Mesendoderm (in vitro differentiated cells): ENCODE measurements around the gene MRPS35.

Source experiments
- DNase-seq: peaks from one replicate; pipeline ENCODE4 v3.0.0; 2013
- H2AK5ac ChIP-seq: 2 replicates; pipeline ENCODE4 v1.6.1; 2013; ENCODE audit warnings: low read length, inconsistent platforms
- H2BK120ac ChIP-seq: 2 replicates; pipeline ENCODE4 v1.6.1; 2013; ENCODE audit warnings: low read depth, mild to moderate bottlenecking, low read length, moderate library complexity, mixed read lengths
- H2BK15ac ChIP-seq: replicated peaks from 2 replicates; pipeline ENCODE4 v1.6.1; 2013; ENCODE audit warnings: low read depth, mild to moderate bottlenecking, moderate library complexity
- H2BK5ac ChIP-seq: 2 replicates; pipeline ENCODE4 v1.6.1; 2013; ENCODE audit warnings: low read length, inconsistent platforms
- H3K18ac ChIP-seq: 2 replicates; pipeline ENCODE4 v1.6.1; 2013; ENCODE audit warnings: mild to moderate bottlenecking, low read length, mixed read lengths
- H3K23ac ChIP-seq: one replicate; pipeline ENCODE4 v1.6.1; 2013; ENCODE audit warnings: low read length
- H3K27ac ChIP-seq: 2 replicates; pipeline ENCODE4 v1.5.1; 2013; ENCODE audit warnings: low read depth, mild to moderate bottlenecking, inconsistent platforms, low read length, moderate library complexity
- H3K27me3 ChIP-seq: 2 replicates; pipeline ENCODE4 v1.6.1; 2013; ENCODE audit warnings: low read length, control low read depth, mild to moderate bottlenecking, inconsistent platforms; ENCODE audit not compliant: insufficient read depth, poor library complexity
- H3K36me3 ChIP-seq: 2 replicates; pipeline ENCODE4 v1.6.1; 2013; ENCODE audit warnings: low read length, inconsistent platforms; ENCODE audit not compliant: control insufficient read depth, insufficient read depth
- H3K4ac ChIP-seq: one replicate; pipeline ENCODE4 v1.6.1; 2013; ENCODE audit warnings: low read depth, mild to moderate bottlenecking, low read length, moderate library complexity
- H3K4me1 ChIP-seq: 2 replicates; pipeline ENCODE4 v1.6.1; 2013; ENCODE audit warnings: low read depth, low read length, inconsistent platforms; ENCODE audit not compliant: control insufficient read depth
- H3K4me2 ChIP-seq: 2 replicates; pipeline ENCODE4 v1.6.1; 2013; ENCODE audit warnings: low read length
- H3K4me3 ChIP-seq: 2 replicates; pipeline ENCODE4 v1.5.1; 2013; ENCODE audit warnings: mild to moderate bottlenecking, low read length
- H3K56ac ChIP-seq: one replicate; pipeline ENCODE4 v1.6.1; 2013; ENCODE audit warnings: low read length
- H3K79me1 ChIP-seq: 2 replicates; pipeline ENCODE4 v1.6.1; 2013; ENCODE audit warnings: low read length, inconsistent platforms
- H3K79me2 ChIP-seq: 2 replicates; pipeline ENCODE4 v1.6.1; 2013; ENCODE audit warnings: mild to moderate bottlenecking, low read length; ENCODE audit not compliant: control insufficient read depth, insufficient read depth
- H3K9ac ChIP-seq: 2 replicates; pipeline ENCODE4 v1.6.1; 2013; ENCODE audit warnings: low read length, inconsistent platforms
- H4K5ac ChIP-seq: one replicate; pipeline ENCODE4 v1.6.1; 2013; ENCODE audit warnings: low read length
- H4K8ac ChIP-seq: one replicate; pipeline ENCODE4 v1.6.1; 2013; ENCODE audit warnings: low read depth, mild to moderate bottlenecking, control low read depth, low read length, moderate library complexity
- WGBS: extraction: QIAGEN DNeasy Blood & Tissue Kit; methylation state at CpG from one replicate; pipeline ENCODE4 v1.1.7; 2013; ENCODE audit warnings: low lambda C conversion rate, missing lambda C conversion rate; ENCODE audit not compliant: insufficient coverage; ENCODE audit errors: extremely low coverage; 5-methylcytosine and 5-hydroxymethylcytosine counted together

Gene MRPS35

GRCh38 chr12:27800819-27801218 lies 90.2 kb downstream of the MRPS35 start:
- H4K5ac ChIP-seq = no peak overlapping the region
- H3K79me1 ChIP-seq = no peaks in the 10 kb centered on the region
- H3K23ac ChIP-seq = no peak overlapping the region
- H2BK120ac ChIP-seq = no peak overlapping the region
- H3K27me3 ChIP-seq = no peaks in the 10 kb centered on the region
- no peaks in the 10 kb centered on the region for H3K79me2 ChIP-seq
- H3K9ac ChIP-seq = no peak overlapping the region
- H3K36me3 ChIP-seq = peaks cover 1% of the 10 kb centered on the region
- no peak overlapping the region for H3K18ac ChIP-seq
- DNase-seq = no peak
- no peaks in the 10 kb centered on the region for H3K4me1 ChIP-seq
- no peak overlapping the region for H3K4ac ChIP-seq
- no peak overlapping the region for H2AK5ac ChIP-seq
- no peak overlapping the region for H4K8ac ChIP-seq
- no CpG with 5 or more reads among the region's 3 CpGs for WGBS
- H3K27ac ChIP-seq = no peak overlapping the region
- H3K56ac ChIP-seq = no peak overlapping the region
- no peak overlapping the region for H2BK5ac ChIP-seq
- no peak overlapping the region for H2BK15ac ChIP-seq
- no peak overlapping the region for H3K4me2 ChIP-seq
- H3K4me3 ChIP-seq = no peak overlapping the region

GRCh38 chr12:27801630-27802029 lies 91.0 kb downstream of the MRPS35 start:
- no peak overlapping the region for H2BK15ac ChIP-seq
- no peak overlapping the region for H2BK120ac ChIP-seq
- H3K4me3 ChIP-seq = no peak overlapping the region
- H3K4me1 ChIP-seq = no peaks in the 10 kb centered on the region
- no peak overlapping the region for H3K18ac ChIP-seq
- H2BK5ac ChIP-seq = no peak overlapping the region
- no peak overlapping the region for H3K56ac ChIP-seq
- WGBS = no CpG with 5 or more reads among the region's 5 CpGs
- no peaks in the 10 kb centered on the region for H3K79me1 ChIP-seq
- H3K27me3 ChIP-seq = no peaks in the 10 kb centered on the region
- H3K4ac ChIP-seq = no peak overlapping the region
- no peak overlapping the region for H4K8ac ChIP-seq
- H2AK5ac ChIP-seq = no peak overlapping the region
- H4K5ac ChIP-seq = no peak overlapping the region
- no peak overlapping the region for H3K4me2 ChIP-seq
- H3K9ac ChIP-seq = no peak overlapping the region
- no peaks in the 10 kb centered on the region for H3K79me2 ChIP-seq
- H3K36me3 ChIP-seq = peaks cover 1% of the 10 kb centered on the region
- DNase-seq = no peak
- H3K27ac ChIP-seq = no peak overlapping the region
- H3K23ac ChIP-seq = no peak overlapping the region

- Histone ChIP-seq H3K56ac (no peak overlapping the region), H3K79me1 (no peaks in the 10 kb centered on the region), H2AK5ac (no peak overlapping the region), H3K4me2 (no peak overlapping the region), H4K5ac (no peak overlapping the region), H3K4me1 (peaks cover under 1% of the 10 kb centered on the region), H3K4ac (no peak overlapping the region), H3K9ac (no peak overlapping the region), H3K4me3 (no peak overlapping the region), H3K27ac (no peak overlapping the region), H4K8ac (no peak overlapping the region), H3K79me2 (no peaks in the 10 kb centered on the region), H3K27me3 (no peaks in the 10 kb centered on the region), H3K23ac (no peak overlapping the region), H2BK120ac (no peak overlapping the region), H3K18ac (no peak overlapping the region), H2BK5ac (no peak overlapping the region), H3K36me3 (peaks cover 1% of the 10 kb centered on the region), H2BK15ac (no peak overlapping the region)
- no CpG with 5 or more reads among the region's 4 CpGs for whole genome bisulfite sequencing
- no peak for DNase-seq
Measured at GRCh38 chr12:27802511-27802910, 91.9 kb downstream of the MRPS35 start.

- WGBS = no CpG with 5 or more reads among the region's 2 CpGs
- Histone ChIP-seq H2BK120ac (no peak overlapping the region), H3K79me1 (no peaks in the 10 kb centered on the region), H3K4me2 (no peak overlapping the region), H3K23ac (no peak overlapping the region), H4K8ac (no peak overlapping the region), H3K79me2 (no peaks in the 10 kb centered on the region), H2AK5ac (no peak overlapping the region), H3K4me3 (no peak overlapping the region), H3K56ac (no peak overlapping the region), H4K5ac (no peak overlapping the region), H3K18ac (no peak overlapping the region), H3K4ac (no peak overlapping the region), H3K27me3 (no peaks in the 10 kb centered on the region), H2BK15ac (no peak overlapping the region), H3K36me3 (no peaks in the 10 kb centered on the region), H3K9ac (no peak overlapping the region), H3K27ac (no peak overlapping the region), H2BK5ac (no peak overlapping the region), H3K4me1 (peaks cover 2% of the 10 kb centered on the region)
- DNase-seq = no peak
Measured at GRCh38 chr12:27802936-27803335, 92.3 kb downstream of the MRPS35 start.

- Histone ChIP-seq H4K8ac (no peak overlapping the region), H3K79me2 (no peaks in the 10 kb centered on the region), H3K4me2 (no peak overlapping the region), H3K27ac (no peak overlapping the region), H2AK5ac (no peak overlapping the region), H2BK15ac (no peak overlapping the region), H3K4ac (no peak overlapping the region), H3K9ac (no peak overlapping the region), H2BK5ac (no peak overlapping the region), H3K4me3 (no peak overlapping the region), H2BK120ac (no peak overlapping the region), H3K79me1 (no peaks in the 10 kb centered on the region), H3K18ac (no peak overlapping the region), H4K5ac (no peak overlapping the region), H3K23ac (no peak overlapping the region), H3K27me3 (no peaks in the 10 kb centered on the region), H3K4me1 (peaks cover 2% of the 10 kb centered on the region), H3K56ac (no peak overlapping the region), H3K36me3 (no peaks in the 10 kb centered on the region)
- DNase-seq = no peak
- WGBS = no CpG with 5 or more reads among the region's 1 CpG
Measured at GRCh38 chr12:27805238-27805637, 94.6 kb downstream of the MRPS35 start.
